Karpas-422 (cell line): Measurements from ENCODE around the gene CGB7. TPM values are rescaled to one million over a fixed set of nuclear protein-coding genes. Genes with fewer than 3 reads are reported as not detected.

Source experiments
- DNase-seq: peaks from one replicate; pipeline ENCODE4 v3.0.0-alpha.2; 2015
- H2AFZ ChIP-seq: fragments of 200-600 bp; sonication (generic); 2 replicates; pipeline ENCODE4 v1.6.1; 2014; ENCODE audit warnings: antibody characterized with exemption, low read length, mixed read lengths
- H3K27ac ChIP-seq: fragments of 200-600 bp; sonication (generic); 2 replicates; pipeline ENCODE4 v1.5.1; 2014; ENCODE audit warnings: mild to moderate bottlenecking, low read length, moderate library complexity
- H3K27me3 ChIP-seq: fragments of 200-600 bp; sonication (generic); 2 replicates; pipeline ENCODE4 v1.6.1; 2014; ENCODE audit warnings: low read length, mixed read lengths
- H3K36me3 ChIP-seq: fragments of 200-600 bp; sonication (generic); 2 replicates; pipeline ENCODE4 v1.6.1; 2014; ENCODE audit warnings: low read length, mixed read lengths; ENCODE audit not compliant: insufficient read depth
- H3K4me1 ChIP-seq: fragments of 200-600 bp; sonication (generic); 2 replicates; pipeline ENCODE4 v1.6.1; 2014; ENCODE audit warnings: mild to moderate bottlenecking, low read length, mixed read lengths
- H3K4me2 ChIP-seq: fragments of 200-600 bp; sonication (generic); 2 replicates; pipeline ENCODE4 v1.6.1; 2014; ENCODE audit warnings: low read length, low read depth, mild to moderate bottlenecking; ENCODE audit not compliant: poor library complexity, severe bottlenecking
- H3K4me3 ChIP-seq: fragments of 200-600 bp; sonication (generic); 2 replicates; pipeline ENCODE4 v1.5.1; 2014; ENCODE audit warnings: mild to moderate bottlenecking, antibody characterized with exemption, low read length, mixed read lengths
- H3K79me2 ChIP-seq: fragments of 200-600 bp; sonication (generic); 2 replicates; pipeline ENCODE4 v1.6.1; 2014; ENCODE audit warnings: mild to moderate bottlenecking, low read length, mixed read lengths
- H3K9ac ChIP-seq: fragments of 200-600 bp; sonication (generic); 2 replicates; pipeline ENCODE4 v1.6.0; 2014; ENCODE audit warnings: low read length
- H3K9me2 ChIP-seq: fragments of 200-600 bp; sonication (generic), shearing (Covaris generic); replicated peaks from 2 replicates; pipeline ENCODE4 v1.6.0; 2014; ENCODE audit warnings: mild to moderate bottlenecking, low read length, moderate library complexity; ENCODE audit not compliant: insufficient read depth
- H3K9me3 ChIP-seq: fragments of 300-700, 200-600 bp; sonication (generic); 2 replicates; pipeline ENCODE4 v1.6.1; 2014; ENCODE audit warnings: low read length, mixed read lengths
- H4K20me1 ChIP-seq: fragments of 200-600 bp; sonication (generic); 2 replicates; pipeline ENCODE4 v1.6.1; 2014; ENCODE audit warnings: mild to moderate bottlenecking, antibody characterized with exemption, low read length, low read depth; ENCODE audit not compliant: insufficient read depth
- small RNA-seq: library from RNA; depleted of rRNA; stranded (forward); fragments of <200 nt; gene quantifications from one replicate; pipeline ENCODE3, GENCODE V24; 2014
- total RNA-seq: library from RNA; depleted of rRNA; stranded (reverse); fragments of >200 nt; shearing (Covaris generic); gene quantifications from 2 replicates; pipeline ENCODE4 v1.2.3, GENCODE V29; 2014; ENCODE audit warnings: low replicate concordance; rRNA removed

CGB7 gene
- total RNA-seq, 1 experiment from 2014 or later: not detected

- Histone ChIP-seq H4K20me1 (0 out of 2 replicates have a peak, but pooled peaks cover 8% of the 10 kb centered on the region), H3K4me3 (no peak overlapping the region), H3K36me3 (peaks cover 22% of the 10 kb centered on the region), H3K4me1 (no peaks in the 10 kb centered on the region), H3K27me3 (no peaks in the 10 kb centered on the region), H3K27ac (no peak overlapping the region), H3K9me3 (no peaks in the 10 kb centered on the region), H3K4me2 (no peak overlapping the region), H3K79me2 (no peaks in the 10 kb centered on the region), H3K9me2 (no peaks in the 10 kb centered on the region), H3K9ac (no peak overlapping the region), H2AFZ (no peak overlapping the region)
- no peak for DNase-seq
Observed at GRCh38 chr19:49010453-49010852, 47.1 kb downstream of the CGB7 start.

DNA sequence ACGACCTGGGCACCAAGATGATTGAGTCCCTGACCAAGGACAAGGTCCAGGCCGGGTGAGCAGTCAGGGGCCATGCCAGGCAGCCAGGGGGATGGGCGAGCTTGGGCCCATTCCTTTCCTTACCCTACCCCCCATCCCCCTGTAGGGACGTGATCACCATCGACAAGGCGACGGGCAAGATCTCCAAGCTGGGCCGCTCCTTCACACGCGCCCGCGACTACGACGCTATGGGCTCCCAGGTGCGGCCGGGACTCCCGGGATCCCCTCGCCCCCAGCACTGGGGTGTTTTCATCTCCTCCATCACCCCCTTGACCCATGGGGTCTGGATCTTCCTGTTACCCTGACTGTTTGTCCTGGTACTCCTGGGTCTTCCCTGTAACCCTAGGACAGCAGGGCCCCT lies 47.7 kb downstream of the CGB7 start:
- H4K20me1 ChIP-seq: 0 out of 2 replicates have a peak, but pooled peaks cover 8% of the 10 kb centered on the region
- DNase-seq: no peak
- H2AFZ ChIP-seq: no peak overlapping the region
- no peaks in the 10 kb centered on the region for H3K9me3 ChIP-seq
- H3K4me1 ChIP-seq: no peaks in the 10 kb centered on the region
- no peak overlapping the region for H3K4me3 ChIP-seq
- H3K9ac ChIP-seq: no peak overlapping the region
- no peaks in the 10 kb centered on the region for H3K79me2 ChIP-seq
- H3K27ac ChIP-seq: no peak overlapping the region
- no peaks in the 10 kb centered on the region for H3K27me3 ChIP-seq
- no peaks in the 10 kb centered on the region for H3K9me2 ChIP-seq
- no peak overlapping the region for H3K4me2 ChIP-seq
- H3K36me3 ChIP-seq: peaks cover 25% of the 10 kb centered on the region

GRCh38 chr19:49006905-49007304 lies 50.6 kb downstream of the CGB7 start:
- Histone ChIP-seq H3K27me3 (no peaks in the 10 kb centered on the region), H3K9me3 (no peaks in the 10 kb centered on the region), H3K9ac (no peak overlapping the region), H3K4me2 (no peak overlapping the region), H3K79me2 (no peaks in the 10 kb centered on the region; the same call in 1 of the 2 replicates), H4K20me1 (0 out of 2 replicates have a peak, but pooled peaks cover 3% of the 10 kb centered on the region), H3K36me3 (peaks cover 38% of the 10 kb centered on the region), H3K27ac (no peak overlapping the region), H2AFZ (no peak overlapping the region), H3K4me1 (no peaks in the 10 kb centered on the region), H3K4me3 (no peak overlapping the region), H3K9me2 (no peaks in the 10 kb centered on the region)
- no peak for DNase-seq

DNA sequence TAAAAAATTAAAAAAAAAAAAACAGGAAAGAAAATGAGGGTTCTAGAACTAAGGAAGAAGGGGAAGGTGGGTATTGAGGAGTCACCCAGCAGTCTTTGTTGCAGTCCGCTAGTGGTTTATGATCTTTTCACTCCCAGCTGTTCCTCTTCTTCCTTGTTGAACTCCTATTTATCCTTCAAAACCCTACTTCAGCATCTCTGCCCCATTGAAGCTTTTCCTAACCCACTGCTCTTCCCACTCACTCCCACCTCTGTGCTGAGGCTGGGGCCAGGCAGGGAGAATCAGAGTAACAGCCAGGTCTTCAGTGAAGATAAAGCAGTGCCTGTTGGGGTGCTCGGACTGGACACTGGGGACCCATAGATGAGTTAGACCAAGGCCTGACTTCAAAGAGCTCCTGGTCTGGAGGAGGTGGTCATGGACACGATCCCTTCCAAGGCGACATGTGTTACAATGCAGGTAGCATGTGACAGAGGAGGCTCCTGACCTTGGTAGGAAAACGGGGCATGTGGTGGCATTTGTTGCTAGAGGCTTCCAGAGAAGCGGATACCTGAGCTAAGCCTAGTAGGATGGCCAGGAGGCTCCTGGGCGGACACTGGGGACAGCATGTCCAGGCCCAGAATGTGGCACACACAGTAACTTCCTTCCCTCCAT lies 52.5 kb downstream of the CGB7 start:
- DNase-seq: no peak
- peaks cover 38% of the 10 kb centered on the region for H3K36me3 ChIP-seq

More for the DNA sequence above, 52.5 kb downstream of the CGB7 start:
- Histone ChIP-seq H3K9ac (no peak overlapping the region), H4K20me1 (0 out of 2 replicates have a peak, but pooled peaks cover 3% of the 10 kb centered on the region), H3K4me1 (no peaks in the 10 kb centered on the region), H3K9me3 (no peaks in the 10 kb centered on the region), H3K4me3 (no peak overlapping the region), H3K9me2 (no peaks in the 10 kb centered on the region), H3K27ac (no peak overlapping the region), H3K4me2 (no peak overlapping the region), H3K79me2 (peaks cover under 1% of the 10 kb centered on the region; the same call in 1 of the 2 replicates), H2AFZ (no peak overlapping the region), H3K27me3 (no peaks in the 10 kb centered on the region)

Small RNA genes within 50 kb of the gene (small RNA-seq; reads per million reads assigned to genes)
- not detected for gene MIR6798
- gene RN7SL708P: not detected

Other genes starting within 250 kb of the CGB7 start
- gene BCAT2, start 246.7 kb downstream of the CGB7 start, total RNA-seq: 45.9 and 74.6 TPM in 2 replicates
- gene HSD17B14, start 221.3 kb downstream of the CGB7 start, total RNA-seq: 1.0 and 1.9 TPM in 2 replicates
- gene PLEKHA4, start 189.1 kb downstream of the CGB7 start, total RNA-seq: not detected in 2 replicates
- gene PPP1R15A, start 185.3 kb downstream of the CGB7 start, total RNA-seq: 22.6 and 31.3 TPM in 2 replicates
- not detected in 2 replicates for gene TULP2, start 159.0 kb downstream of the CGB7 start, total RNA-seq
- 57.5 and 98.2 TPM in 2 replicates for gene NUCB1, start 157.4 kb downstream of the CGB7 start, total RNA-seq
- 1.4 and 3.3 TPM in 2 replicates for gene DHDH, start 124.0 kb downstream of the CGB7 start, total RNA-seq
- 93.8 and 164 TPM in 2 replicates for gene BAX, start 102.9 kb downstream of the CGB7 start, total RNA-seq
- gene FTL, start 92.4 kb downstream of the CGB7 start, total RNA-seq: 6,036 and 6,638 TPM in 2 replicates
- gene GYS1, start 64.4 kb downstream of the CGB7 start, total RNA-seq: 39.0 and 42.6 TPM in 2 replicates
- gene RUVBL2, start 63.9 kb downstream of the CGB7 start, total RNA-seq: 107 and 298 TPM in 2 replicates
- not detected in 2 replicates for gene LHB, start 40.7 kb downstream of the CGB7 start, total RNA-seq
- gene CGB3, start 33.4 kb downstream of the CGB7 start, total RNA-seq: not detected in 2 replicates
- gene CGB2, start 25.9 kb downstream of the CGB7 start, total RNA-seq: not detected in 2 replicates
- not detected in 2 replicates for gene CGB1, start 20.9 kb downstream of the CGB7 start, total RNA-seq
- gene CGB5, start 13.9 kb downstream of the CGB7 start, total RNA-seq: not detected in 2 replicates
- not detected in 2 replicates for gene CGB8, start 8.6 kb downstream of the CGB7 start, total RNA-seq
- not detected in 2 replicates for gene NTF4, start 7.1 kb upstream of the CGB7 start, total RNA-seq
- gene KCNA7, start 14.9 kb upstream of the CGB7 start, total RNA-seq: not detected in 2 replicates
- 420 and 646 TPM in 2 replicates for gene SNRNP70, start 27.7 kb upstream of the CGB7 start, total RNA-seq
- gene LIN7B, start 56.6 kb upstream of the CGB7 start, total RNA-seq: 6.4 and 23.4 TPM in 2 replicates
- gene C19orf73, start 61.4 kb upstream of the CGB7 start, total RNA-seq: 3.4 and 5.5 TPM in 2 replicates
- gene PPFIA3, start 61.8 kb upstream of the CGB7 start, total RNA-seq: 5.4 and 7.9 TPM in 2 replicates
- not detected in 2 replicates for gene HRC, start 97.6 kb upstream of the CGB7 start, total RNA-seq
- gene TRPM4, start 100.0 kb upstream of the CGB7 start, total RNA-seq: not detected in 2 replicates